ENCODE results near the gene TLE4.

Gene TLE4

GRCh38 chr9:79616971-79617370 lies 45.2 kb downstream of the TLE4 start:
- TF ChIP-seq CTCF (IDR thresholded peaks at IDR 0.05; ENCODE audit: control insufficient read depth, insufficient read depth, low read depth, low read length, missing control alignments), result no peak
- no peak overlapping the region for H3K4me3 ChIP-seq (ENCODE audit: control insufficient read depth, low read depth, low read length)
- no peak for DNase-seq (ENCODE audit: low read depth)

GRCh38 chr9:79617395-79617794 lies 45.6 kb downstream of the TLE4 start:
- no peak for TF ChIP-seq CTCF (IDR thresholded peaks at IDR 0.05; ENCODE audit: control insufficient read depth, insufficient read depth, low read depth, low read length, missing control alignments)
- no peak for DNase-seq (ENCODE audit: low read depth)

GRCh38 chr9:79619930-79620329 lies 48.2 kb downstream of the TLE4 start:
- H3K4me3 ChIP-seq (ENCODE audit: control insufficient read depth, low read depth, low read length), result no peak overlapping the region
- DNase-seq (ENCODE audit: low read depth), result no peak
- TF ChIP-seq CTCF (IDR thresholded peaks at IDR 0.05; ENCODE audit: control insufficient read depth, insufficient read depth, low read depth, low read length, missing control alignments), result no peak

More at GRCh38 chr9:79617395-79617794, 45.6 kb downstream of the TLE4 start:
- no peak overlapping the region for H3K4me3 ChIP-seq (ENCODE audit: control insufficient read depth, low read depth, low read length)

GRCh38 chr9:79621916-79622575 lies 50.3 kb downstream of the TLE4 start:
- no peak overlapping the region for H3K4me3 ChIP-seq (ENCODE audit: control insufficient read depth, low read depth, low read length)
- DNase-seq (ENCODE audit: low read depth), result no peak
- no peak for TF ChIP-seq CTCF (IDR thresholded peaks at IDR 0.05; ENCODE audit: control insufficient read depth, insufficient read depth, low read depth, low read length, missing control alignments)

- H3K4me3 ChIP-seq (ENCODE audit: control insufficient read depth, low read depth, low read length), result no peak overlapping the region
- no peak for DNase-seq (ENCODE audit: low read depth)
- TF ChIP-seq CTCF (IDR thresholded peaks at IDR 0.05; ENCODE audit: control insufficient read depth, insufficient read depth, low read depth, low read length, missing control alignments), result no peak
Observed at GRCh38 chr9:79623799-79624721, 52.3 kb downstream of the TLE4 start.

- H3K4me3 ChIP-seq (ENCODE audit: control insufficient read depth, low read depth, low read length), result no peak overlapping the region
- DNase-seq (ENCODE audit: low read depth), result no peak
- TF ChIP-seq CTCF (IDR thresholded peaks at IDR 0.05; ENCODE audit: control insufficient read depth, insufficient read depth, low read depth, low read length, missing control alignments), result no peak
Observed at GRCh38 chr9:79629721-79630120, 58.0 kb downstream of the TLE4 start.

Data from AG09309 (cell line).